ENCODE measurements around the gene SH2D5. TPM values are rescaled to one million over a fixed set of nuclear protein-coding genes. Genes with fewer than 3 reads are reported as not detected.

Gene SH2D5
- total RNA-seq, 6 donors from 2014 or later: 0.13 to 0.46 (median 0.40) TPM; not detected in 3

GRCh38 chr1:20767271-20767670 lies 34.8 kb upstream of the SH2D5 start:
- TF ChIP-seq CTCF (IDR thresholded peaks at IDR 0.05) (no peak), POLR2A (IDR thresholded peaks at IDR 0.05) (no peak), EP300 (IDR thresholded peaks at IDR 0.05) (no peak), POLR2AphosphoS5 (IDR thresholded peaks at IDR 0.05) (no peak)
- DNase-seq: no peak
- Histone ChIP-seq H3K4me1 (no peaks in the 10 kb centered on the region), H3K4me3 (no peak overlapping the region), H3K27ac (no peak overlapping the region), H3K27me3 (no peaks in the 10 kb centered on the region), H3K9me3 (no peaks in the 10 kb centered on the region), H3K36me3 (peaks cover 45 to 100% (median 81%) of the 10 kb centered on the region in 4 donors)
- ATAC-seq (ENCODE audit: low FRiP score in 2 of 2): no peak

GRCh38 chr1:20763417-20763816 lies 30.9 kb upstream of the SH2D5 start:
- Histone ChIP-seq H3K4me3 (no peak overlapping the region), H3K27me3 (no peaks in the 10 kb centered on the region), H3K36me3 (peaks cover 30 to 100% (median 81%) of the 10 kb centered on the region in 4 donors), H3K27ac (no peak overlapping the region), H3K4me1 (no peaks in the 10 kb centered on the region), H3K9me3 (no peaks in the 10 kb centered on the region)
- TF ChIP-seq POLR2AphosphoS5 (IDR thresholded peaks at IDR 0.05): no peak
- TF ChIP-seq EP300 (IDR thresholded peaks at IDR 0.05): no peak
- no peak for TF ChIP-seq POLR2A (IDR thresholded peaks at IDR 0.05)
- no peak for TF ChIP-seq CTCF (IDR thresholded peaks at IDR 0.05)
- no peak for DNase-seq
- WGBS, 2 donors: 98 to 99% methylated on average over 3 of the region's 3 CpGs
- no peak for ATAC-seq (ENCODE audit: low FRiP score in 2 of 2)

- WGBS, 2 donors: 94 to 97% methylated on average over 6 of the region's 6 CpGs
- H3K4me1 ChIP-seq: no peaks in the 10 kb centered on the region
- DNase-seq (no peak), ATAC-seq (ENCODE audit: low FRiP score in 2 of 2) (no peak)
- no peak for TF ChIP-seq POLR2AphosphoS5 (IDR thresholded peaks at IDR 0.05)
- TF ChIP-seq POLR2A (IDR thresholded peaks at IDR 0.05): no peak
- no peak for TF ChIP-seq CTCF (IDR thresholded peaks at IDR 0.05)
- no peak for TF ChIP-seq EP300 (IDR thresholded peaks at IDR 0.05)
- peaks cover 25 to 100% (median 84%) of the 10 kb centered on the region in 4 donors for H3K36me3 ChIP-seq
- H3K27ac ChIP-seq: no peak overlapping the region
- no peaks in the 10 kb centered on the region for H3K27me3 ChIP-seq
- no peaks in the 10 kb centered on the region for H3K9me3 ChIP-seq
- no peak overlapping the region for H3K4me3 ChIP-seq
Observed at GRCh38 chr1:20760322-20760721, 27.8 kb upstream of the SH2D5 start.

- Histone ChIP-seq H3K36me3 (peaks cover 21 to 80% (median 52%) of the 10 kb centered on the region in 4 donors), H3K27ac (no peak overlapping the region), H3K4me3 (no peak overlapping the region), H3K4me1 (no peaks in the 10 kb centered on the region), H3K9me3 (no peaks in the 10 kb centered on the region), H3K27me3 (no peaks in the 10 kb centered on the region)
- WGBS, 2 donors: 86 to 88% methylated on average over 3 of the region's 3 CpGs
- TF ChIP-seq CTCF (IDR thresholded peaks at IDR 0.05) (no peak), EP300 (IDR thresholded peaks at IDR 0.05) (no peak), POLR2A (IDR thresholded peaks at IDR 0.05) (no peak), POLR2AphosphoS5 (IDR thresholded peaks at IDR 0.05) (no peak)
- ATAC-seq (ENCODE audit: low FRiP score in 2 of 2) (no peak), DNase-seq (no peak)
Observed at GRCh38 chr1:20753589-20753988, 21.1 kb upstream of the SH2D5 start.

GRCh38 chr1:20751462-20751990 lies 19.0 kb upstream of the SH2D5 start:
- no peaks in the 10 kb centered on the region for H3K27me3 ChIP-seq
- WGBS, 2 donors: 91 to 92% methylated on average over 3 of the region's 3 CpGs
- DNase-seq (no peak), ATAC-seq (ENCODE audit: low FRiP score in 2 of 2) (no peak)
- TF ChIP-seq EP300 (IDR thresholded peaks at IDR 0.05) (no peak), POLR2A (IDR thresholded peaks at IDR 0.05) (no peak), POLR2AphosphoS5 (IDR thresholded peaks at IDR 0.05) (no peak), CTCF (IDR thresholded peaks at IDR 0.05) (no peak)
- H3K9me3 ChIP-seq: no peaks in the 10 kb centered on the region
- no peak overlapping the region for H3K4me3 ChIP-seq
- H3K4me1 ChIP-seq: no peaks in the 10 kb centered on the region
- H3K36me3 ChIP-seq: peaks cover 36 to 80% (median 56%) of the 10 kb centered on the region in 4 donors
- H3K27ac ChIP-seq: no peak overlapping the region
